ENCODE results near the gene MYOCD.

MYOCD gene

GRCh38 chr17:12648498-12648897, 17.2 kb upstream of the MYOCD start:
- POLR2A ChIA-PET = no interaction called here
- Histone ChIP-seq H3K4me1 (ENCODE audit: control insufficient read depth, insufficient read depth, low read length) (no peaks in the 10 kb centered on the region), H3K4me3 (ENCODE audit: low read depth, low read length) (no peak overlapping the region), H3K27ac (ENCODE audit: extremely low read depth, low read depth, low read length) (no peak overlapping the region), H3K9me3 (ENCODE audit: control insufficient read depth, insufficient read depth, low read depth, low read length) (no peaks in the 10 kb centered on the region), H3K36me3 (ENCODE audit: control insufficient read depth in 2 of 2, insufficient read depth in 1 of 2, low read length in 2 of 2) (no peaks in the 10 kb centered on the region)
- CTCF ChIA-PET = no interaction called here
- TF ChIP-seq ZFP69B (tag by site-specific recombination; IDR thresholded peaks at IDR 0.05) (no peak), ZNF404 (tag by site-specific recombination; IDR thresholded peaks at IDR 0.05) (no peak), ZNF488 (tag by site-specific recombination; IDR thresholded peaks at IDR 0.05) (no peak), ZNF600 (tag by site-specific recombination; IDR thresholded peaks at IDR 0.05) (no peak), YY2 (tag by site-specific recombination; IDR thresholded peaks at IDR 0.05) (no peak), ZNF335 (tag by site-specific recombination; conservative IDR thresholded peaks at IDR 0.05) (no peak), ZNF707 (tag by site-specific recombination; IDR thresholded peaks at IDR 0.05) (no peak), ZNF501 (tag by site-specific recombination; IDR thresholded peaks at IDR 0.05) (no peak), ZNF362 (tag by site-specific recombination; IDR thresholded peaks at IDR 0.05) (no peak), ZNF704 (tag by site-specific recombination; IDR thresholded peaks at IDR 0.05) (no peak), ZFP37 (tag by site-specific recombination; IDR thresholded peaks at IDR 0.05) (no peak), REPIN1 (tag by site-specific recombination; IDR thresholded peaks at IDR 0.05; ENCODE audit: low read depth) (no peak), ZNF510 (tag by site-specific recombination; IDR thresholded peaks at IDR 0.05; ENCODE audit: insufficient replicate concordance) (no peak), BCL6B (tag by site-specific recombination; IDR thresholded peaks at IDR 0.05) (no peak), ZNF664 (tag by site-specific recombination; IDR thresholded peaks at IDR 0.05) (no peak), ZIC2 (tag by site-specific recombination; IDR thresholded peaks at IDR 0.05) (no peak), ZXDB (tag by site-specific recombination; IDR thresholded peaks at IDR 0.05) (no peak), SALL2 (tag by site-specific recombination; IDR thresholded peaks at IDR 0.05; ENCODE audit: borderline replicate concordance) (no peak), ZBTB7A (tag by site-specific recombination; IDR thresholded peaks at IDR 0.05; ENCODE audit: low read depth) (no peak)

GRCh38 chr17:12655936-12656335, 9.8 kb upstream of the MYOCD start:
- Histone ChIP-seq H3K27ac (ENCODE audit: extremely low read depth, low read depth, low read length) (no peak overlapping the region), H3K9me3 (ENCODE audit: control insufficient read depth, insufficient read depth, low read depth, low read length) (no peaks in the 10 kb centered on the region), H3K36me3 (ENCODE audit: control insufficient read depth in 2 of 2, insufficient read depth in 1 of 2, low read length in 2 of 2) (no peaks in the 10 kb centered on the region), H3K4me3 (ENCODE audit: low read depth, low read length) (no peak overlapping the region), H3K4me1 (ENCODE audit: control insufficient read depth, insufficient read depth, low read length) (no peaks in the 10 kb centered on the region)
- CTCF ChIA-PET = interaction anchor here (0.6 to 1.7 kb wide), 4 partner anchors 9 to 347 kb away, joined by 3 to 4 read pairs (median 3); no protein-coding TSS in a partner anchor
- POLR2A ChIA-PET = no interaction called here
- TF ChIP-seq REPIN1 (tag by site-specific recombination; IDR thresholded peaks at IDR 0.05; ENCODE audit: low read depth) = no peak
- no peak for TF ChIP-seq ZNF202 (tag by site-specific recombination; IDR thresholded peaks at IDR 0.05; ENCODE audit: borderline replicate concordance)
- TF ChIP-seq ZNF280C (tag by site-specific recombination; IDR thresholded peaks at IDR 0.05) = no peak
- TF ChIP-seq ZNF518A (tag by site-specific recombination; conservative IDR thresholded peaks at IDR 0.05; ENCODE audit: low read depth) = no peak
